Measurements from ENCODE around the gene SIL1.

The SIL1 gene

GRCh38 chr5:138974227-138975063 lies 223.7 kb downstream of the SIL1 start:
- TF ChIP-seq JUND (IDR thresholded peaks at IDR 0.05; ENCODE audit: low read depth) = no peak
- in situ Hi-C loops (cut with HindIII; ENCODE audit: low pct_unique_long_range_greater_than_20kb, low sequenced_read_pairs) = no loop called here
- DNase-seq (ENCODE audit: low read depth in 1 of 2, low spot score in 1 of 2) = no peak

DNA sequence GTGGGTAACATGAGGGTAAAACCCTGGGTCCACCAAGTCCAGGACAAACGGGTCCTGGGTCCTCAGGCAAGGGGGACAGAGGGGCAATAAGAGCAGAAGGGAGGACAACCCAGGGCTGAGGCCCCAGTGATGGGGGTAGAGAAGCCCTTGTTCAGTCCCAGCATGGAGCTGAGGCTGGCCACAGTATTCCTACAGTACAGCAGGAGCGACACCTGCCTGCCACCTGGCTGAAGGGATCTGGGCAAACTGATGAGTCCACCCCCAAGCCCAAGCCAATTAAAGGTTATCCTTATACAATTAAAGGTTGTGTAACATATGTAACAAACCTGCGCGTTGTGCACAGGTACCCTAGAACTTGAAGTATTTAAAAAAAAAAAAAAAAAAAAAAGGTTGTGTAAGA lies 225.3 kb downstream of the SIL1 start:
- TF ChIP-seq JUND (IDR thresholded peaks at IDR 0.05; ENCODE audit: low read depth) = no peak
- in situ Hi-C loops (cut with HindIII; ENCODE audit: low pct_unique_long_range_greater_than_20kb, low sequenced_read_pairs) = no loop called here
- DNase-seq (ENCODE audit: low read depth in 1 of 2, low spot score in 1 of 2) = no peak

DNA sequence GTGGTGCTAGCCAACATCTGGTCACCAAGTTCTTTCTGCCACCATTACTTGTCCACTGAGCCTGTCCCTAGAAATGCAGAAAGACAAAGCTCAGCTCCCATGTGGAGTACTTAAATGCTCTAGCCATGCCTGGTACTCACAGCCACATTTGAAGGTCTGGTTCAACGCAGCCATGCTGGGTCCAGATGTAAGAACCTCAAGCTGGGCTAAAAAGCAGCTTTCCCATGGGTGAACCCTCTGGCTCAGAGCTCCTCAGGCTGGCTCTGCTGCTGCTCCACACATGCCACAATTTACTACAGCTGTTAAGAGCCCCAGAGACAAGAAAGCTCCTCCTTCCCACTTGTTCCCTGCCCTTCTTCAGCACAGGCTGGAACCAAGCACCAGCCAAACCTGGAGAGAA lies 225.9 kb downstream of the SIL1 start:
- DNase-seq (ENCODE audit: low read depth in 1 of 2, low spot score in 1 of 2) = no peak
- TF ChIP-seq JUND (IDR thresholded peaks at IDR 0.05; ENCODE audit: low read depth) = no peak
- in situ Hi-C loops (cut with HindIII; ENCODE audit: low pct_unique_long_range_greater_than_20kb, low sequenced_read_pairs) = no loop called here

DNA sequence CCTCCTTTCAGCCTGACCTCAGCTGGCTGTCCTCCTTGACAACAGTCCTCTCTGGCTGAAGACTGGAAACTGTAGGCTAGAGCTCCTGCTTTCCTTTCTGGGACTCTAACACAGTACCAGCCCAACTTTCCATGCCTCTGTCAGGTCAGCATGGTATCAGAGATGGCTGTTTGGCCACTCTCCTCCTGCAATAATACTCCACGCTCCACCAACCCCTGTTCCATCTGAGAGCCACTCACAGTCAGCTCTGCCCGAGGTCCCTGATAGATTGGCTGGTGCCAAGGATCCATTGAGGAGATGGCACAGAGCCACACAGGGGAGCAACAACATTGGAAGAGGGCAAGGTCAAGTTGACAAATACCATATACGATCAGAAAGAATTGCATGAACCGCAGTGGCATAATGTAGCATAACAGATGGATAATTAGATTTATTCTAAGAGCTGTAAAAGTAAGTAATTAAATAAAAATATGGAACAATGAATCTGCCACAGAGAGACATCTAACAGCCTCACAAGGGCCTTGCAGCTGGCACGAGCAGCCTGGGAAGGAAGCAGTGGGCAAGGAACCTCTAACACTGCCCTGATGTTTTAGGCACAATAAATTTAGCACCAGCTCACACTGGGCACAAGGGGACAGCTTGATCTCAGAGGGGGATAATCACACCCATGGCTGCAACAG lies 228.7 kb downstream of the SIL1 start:
- TF ChIP-seq JUND (IDR thresholded peaks at IDR 0.05; ENCODE audit: low read depth) = no peak
- DNase-seq (ENCODE audit: low read depth in 1 of 2, low spot score in 1 of 2) = no peak
- in situ Hi-C loops (cut with HindIII; ENCODE audit: low pct_unique_long_range_greater_than_20kb, low sequenced_read_pairs) = no loop called here

GRCh38 chr5:138968601-138969000 lies 229.6 kb downstream of the SIL1 start:
- no peak for TF ChIP-seq JUND (IDR thresholded peaks at IDR 0.05; ENCODE audit: low read depth)
- in situ Hi-C loops (cut with HindIII; ENCODE audit: low pct_unique_long_range_greater_than_20kb, low sequenced_read_pairs) = no loop called here
- no peak for DNase-seq (ENCODE audit: low read depth in 1 of 2, low spot score in 1 of 2)

GRCh38 chr5:138967791-138968448 lies 230.2 kb downstream of the SIL1 start:
- DNase-seq (ENCODE audit: low read depth in 1 of 2, low spot score in 1 of 2) = peak in 1 of 2 experiments; percentile 12

DNA sequence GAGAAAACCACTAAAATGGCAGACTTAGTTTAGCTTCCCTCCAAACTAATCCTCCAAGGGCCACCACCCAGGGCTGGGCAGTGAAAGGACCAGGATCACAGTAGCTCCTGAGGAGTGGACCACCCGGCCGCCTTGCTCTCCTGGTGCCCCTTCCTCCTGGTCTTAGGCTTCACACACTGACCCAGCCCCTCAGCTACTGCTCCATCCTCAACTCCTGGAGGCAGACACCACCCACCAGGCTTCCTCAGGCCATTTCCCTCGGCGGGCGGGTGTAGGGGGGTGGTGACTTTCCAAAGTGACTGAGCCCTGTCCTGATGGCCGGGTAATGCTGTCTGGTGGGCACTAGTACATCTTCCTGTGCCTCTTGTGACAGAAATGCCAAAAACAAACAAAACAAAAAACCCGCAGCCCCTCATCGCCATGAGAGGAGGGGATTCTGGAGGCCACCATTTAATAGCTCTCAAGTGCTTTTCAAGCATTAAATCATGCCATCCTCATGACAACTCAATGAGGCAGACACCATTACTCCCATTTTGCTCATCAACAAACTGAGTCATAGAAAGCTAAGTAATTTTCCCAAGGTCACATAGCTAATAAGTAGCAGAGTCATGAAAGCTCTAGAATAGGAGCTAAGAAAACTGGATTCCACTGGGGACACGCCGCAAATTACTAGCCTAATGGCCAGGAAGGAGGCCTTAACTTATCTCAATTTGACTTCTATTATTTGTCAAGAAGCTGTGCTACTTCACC lies 231.8 kb downstream of the SIL1 start:
- in situ Hi-C loops (cut with HindIII; ENCODE audit: low pct_unique_long_range_greater_than_20kb, low sequenced_read_pairs) = no loop called here
- no peak for TF ChIP-seq JUND (IDR thresholded peaks at IDR 0.05; ENCODE audit: low read depth)
- no peak for DNase-seq (ENCODE audit: low read depth in 1 of 2, low spot score in 1 of 2)

More at GRCh38 chr5:138967791-138968448, 230.2 kb downstream of the SIL1 start:
- no peak for TF ChIP-seq JUND (IDR thresholded peaks at IDR 0.05; ENCODE audit: low read depth)
- in situ Hi-C loops (cut with HindIII; ENCODE audit: low pct_unique_long_range_greater_than_20kb, low sequenced_read_pairs) = no loop called here

GRCh38 chr5:138965626-138966025 lies 232.5 kb downstream of the SIL1 start:
- in situ Hi-C loops (cut with HindIII; ENCODE audit: low pct_unique_long_range_greater_than_20kb, low sequenced_read_pairs) = no loop called here
- no peak for TF ChIP-seq JUND (IDR thresholded peaks at IDR 0.05; ENCODE audit: low read depth)

GRCh38 chr5:138964647-138965201 lies 233.4 kb downstream of the SIL1 start:
- DNase-seq (ENCODE audit: low read depth in 1 of 2, low spot score in 1 of 2) = no peak
- in situ Hi-C loops (cut with HindIII; ENCODE audit: low pct_unique_long_range_greater_than_20kb, low sequenced_read_pairs) = no loop called here
- no peak for TF ChIP-seq JUND (IDR thresholded peaks at IDR 0.05; ENCODE audit: low read depth)

More at GRCh38 chr5:138965626-138966025, 232.5 kb downstream of the SIL1 start:
- no peak for DNase-seq (ENCODE audit: low read depth in 1 of 2, low spot score in 1 of 2)

DNA sequence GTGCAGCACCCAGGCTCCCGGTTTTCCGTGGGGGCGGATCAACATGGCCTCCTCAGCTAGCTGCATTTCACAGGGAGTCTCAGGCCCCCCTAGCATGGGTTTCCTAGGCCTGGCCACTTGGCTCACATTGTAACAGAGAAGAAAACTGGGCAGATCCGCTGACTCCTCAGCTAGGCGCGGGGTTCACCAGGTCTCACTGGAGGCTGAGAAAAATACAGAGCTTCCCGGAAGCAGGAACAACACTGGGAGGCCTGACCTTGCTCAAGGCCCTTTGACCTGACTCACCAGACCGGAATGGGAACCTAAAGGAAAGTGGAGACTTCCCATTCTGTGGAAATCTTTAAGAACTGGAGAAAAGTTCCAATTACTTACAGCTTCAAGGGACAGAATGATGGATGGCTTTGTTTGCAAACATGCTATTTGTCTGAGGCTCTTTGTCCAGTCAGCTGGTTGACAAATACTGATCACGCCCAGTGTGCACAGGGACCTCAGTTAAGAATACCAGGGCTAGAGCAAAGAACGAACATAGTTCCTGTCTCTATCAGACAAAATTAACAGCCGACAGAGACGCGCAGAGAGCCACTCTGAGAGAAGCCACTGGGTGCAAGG lies 234.3 kb downstream of the SIL1 start:
- in situ Hi-C loops (cut with HindIII; ENCODE audit: low pct_unique_long_range_greater_than_20kb, low sequenced_read_pairs) = no loop called here
- DNase-seq (ENCODE audit: low read depth in 1 of 2, low spot score in 1 of 2) = peak in 1 of 2 experiments; percentile 9
- no peak for TF ChIP-seq JUND (IDR thresholded peaks at IDR 0.05; ENCODE audit: low read depth)

DNA sequence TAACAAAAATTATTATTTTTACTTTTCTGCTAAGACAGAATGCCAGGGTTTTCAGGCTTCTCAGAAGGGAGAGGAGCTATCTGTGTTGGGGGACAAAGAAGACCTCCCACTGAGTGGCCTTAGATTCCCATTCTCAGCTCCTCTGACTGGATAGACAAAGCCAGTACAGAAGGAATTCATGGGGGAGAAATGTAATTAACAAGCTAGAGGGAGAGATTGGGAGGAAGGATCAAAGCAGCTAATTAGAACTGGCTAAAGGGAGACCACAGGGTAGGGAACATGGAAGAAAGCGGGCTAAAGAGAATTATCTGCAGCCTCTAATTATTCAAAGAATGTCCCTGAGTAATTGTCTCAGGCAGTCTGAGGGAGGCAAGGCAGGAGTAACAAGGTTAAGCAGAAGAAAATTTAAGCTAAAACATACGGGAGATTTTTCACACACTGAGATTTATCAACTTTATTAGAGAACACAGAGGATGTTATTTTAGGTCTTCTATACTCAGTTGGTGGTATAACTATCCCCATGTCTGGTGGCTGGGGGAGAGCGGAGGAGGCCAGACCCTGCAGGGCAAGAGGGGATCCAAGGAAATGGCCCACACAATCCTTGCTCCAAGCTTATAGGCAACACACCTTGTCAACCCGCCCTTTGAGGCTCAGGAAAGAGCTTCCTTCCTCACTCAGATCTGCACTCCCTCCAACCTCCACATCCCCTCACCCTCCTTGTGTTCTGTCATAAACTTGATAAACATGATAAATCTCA lies 235.4 kb downstream of the SIL1 start:
- no peak for DNase-seq (ENCODE audit: low read depth in 1 of 2, low spot score in 1 of 2)
- no peak for TF ChIP-seq JUND (IDR thresholded peaks at IDR 0.05; ENCODE audit: low read depth)
- in situ Hi-C loops (cut with HindIII; ENCODE audit: low pct_unique_long_range_greater_than_20kb, low sequenced_read_pairs) = no loop called here
